Frontal cortex (tissue), 4 donors: ENCODE measurements around the gene CENPA. TPM values are rescaled to one million over a fixed set of nuclear protein-coding genes. Genes with fewer than 3 reads are reported as not detected.
"Not testable (repeated sequence)": the region's sequence is repeated elsewhere in the genome, so short reads cannot be mapped to it uniquely, and the experiment has no call there.

Experiments
- DNase-seq, 2 donors: peaks; one replicate each; pipeline ENCODE4 v3.0.0; 2012; ENCODE audit warnings: low spot score in 2 of 2
- FAIRE-seq: peaks from 2 replicates; lab custom pipeline; 2012; peaks lifted over from hg19 to GRCh38; lab: Jason Lieb, UNC
- total RNA-seq: library from RNA; depleted of rRNA; stranded (reverse); fragments of >200 nt; gene quantifications from one replicate; pipeline ENCODE4 v1.2.3, GENCODE V29; 2014
- donor health status: control.
- donor health status: control.
- donor health status: control.

Gene CENPA
- total RNA-seq, 1 donor from 2014 or later = 1.2 TPM

DNA sequence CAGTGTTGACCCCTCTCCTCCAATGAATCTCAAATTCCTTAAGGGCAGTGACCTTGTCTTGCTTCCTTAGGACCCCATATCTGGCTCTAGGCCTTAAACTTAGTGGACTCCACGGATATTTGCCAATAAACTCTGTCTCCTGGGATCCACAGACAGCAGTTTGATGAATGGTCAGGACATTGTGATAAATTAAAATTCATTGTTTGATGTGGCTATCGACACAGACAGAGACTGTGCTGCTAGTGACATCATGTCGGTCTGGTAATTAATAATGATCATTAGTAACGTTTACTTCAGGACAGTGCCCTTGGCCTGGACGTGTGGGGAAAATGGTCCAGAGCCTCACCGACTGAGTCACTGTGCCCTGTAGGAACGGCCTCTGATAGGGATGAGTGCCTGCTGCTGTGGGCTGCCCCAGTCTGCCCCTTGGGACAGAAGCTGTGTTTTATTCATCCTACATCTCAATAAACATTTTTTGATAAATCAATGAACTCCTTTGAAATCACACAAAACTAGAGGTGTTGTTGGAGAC lies 27.0 kb upstream of the CENPA start:
- FAIRE-seq (no peak), DNase-seq (no peak)

DNA sequence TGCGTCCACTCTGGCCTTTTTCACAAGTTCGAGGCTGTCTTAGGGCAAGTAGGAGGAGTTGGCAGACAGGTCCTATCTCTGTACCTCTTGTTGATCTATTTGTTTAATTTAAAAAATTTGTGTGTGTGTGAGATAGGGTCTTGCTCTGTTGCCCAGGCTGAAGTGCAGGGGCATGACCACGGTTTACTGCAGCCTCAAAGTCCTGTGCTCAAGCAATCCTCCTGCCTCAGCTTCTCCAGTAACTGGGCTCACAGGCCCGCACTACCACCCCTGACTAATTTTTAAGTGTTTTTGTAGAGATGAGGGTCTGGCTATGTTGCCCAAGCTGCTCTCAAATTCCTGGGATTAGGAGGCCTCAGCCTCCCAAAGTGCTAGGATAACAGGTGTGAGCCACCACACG lies 26.0 kb upstream of the CENPA start:
- DNase-seq (no peak), FAIRE-seq (no peak)

DNA sequence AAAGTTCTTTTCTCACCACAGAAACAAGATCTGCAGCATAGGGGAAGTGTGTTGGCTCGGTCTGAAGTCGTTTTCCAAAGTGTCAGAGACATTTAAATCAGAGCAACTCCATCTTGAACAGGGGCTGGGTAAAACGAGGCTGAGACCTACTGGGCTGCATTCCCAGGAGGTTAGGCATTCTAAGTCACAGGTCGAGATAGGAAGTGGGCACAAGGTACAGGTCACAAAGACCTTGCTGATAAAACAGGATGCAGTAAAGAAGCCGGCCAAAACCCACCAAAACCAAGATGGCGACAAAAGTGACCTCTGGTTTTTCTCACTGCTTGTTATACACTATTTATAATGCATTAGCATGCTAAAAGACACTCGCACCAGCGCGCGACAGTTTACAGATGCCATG lies 24.9 kb upstream of the CENPA start:
- DNase-seq, FAIRE-seq: not testable (repeated sequence)

DNA sequence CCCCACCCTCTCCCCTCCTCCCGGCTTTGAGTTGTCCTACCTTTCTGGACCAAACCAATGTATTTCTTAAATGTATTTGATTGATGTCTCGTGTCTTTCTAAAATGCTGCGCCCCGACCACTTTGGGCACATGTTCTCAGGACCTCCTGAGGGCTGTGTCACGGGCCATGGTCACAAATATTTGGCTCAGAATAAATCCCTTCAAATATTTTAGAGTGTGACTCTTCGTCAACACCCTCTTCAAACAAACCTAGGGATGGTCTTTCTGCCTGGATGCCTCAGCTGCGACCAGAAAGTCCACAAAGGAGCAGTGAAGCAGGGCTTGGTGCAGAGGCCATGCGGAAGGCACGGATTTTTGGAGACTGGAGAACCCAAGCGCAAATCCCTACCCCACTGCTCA lies 22.8 kb upstream of the CENPA start:
- FAIRE-seq (no peak), DNase-seq (no peak)

DNA sequence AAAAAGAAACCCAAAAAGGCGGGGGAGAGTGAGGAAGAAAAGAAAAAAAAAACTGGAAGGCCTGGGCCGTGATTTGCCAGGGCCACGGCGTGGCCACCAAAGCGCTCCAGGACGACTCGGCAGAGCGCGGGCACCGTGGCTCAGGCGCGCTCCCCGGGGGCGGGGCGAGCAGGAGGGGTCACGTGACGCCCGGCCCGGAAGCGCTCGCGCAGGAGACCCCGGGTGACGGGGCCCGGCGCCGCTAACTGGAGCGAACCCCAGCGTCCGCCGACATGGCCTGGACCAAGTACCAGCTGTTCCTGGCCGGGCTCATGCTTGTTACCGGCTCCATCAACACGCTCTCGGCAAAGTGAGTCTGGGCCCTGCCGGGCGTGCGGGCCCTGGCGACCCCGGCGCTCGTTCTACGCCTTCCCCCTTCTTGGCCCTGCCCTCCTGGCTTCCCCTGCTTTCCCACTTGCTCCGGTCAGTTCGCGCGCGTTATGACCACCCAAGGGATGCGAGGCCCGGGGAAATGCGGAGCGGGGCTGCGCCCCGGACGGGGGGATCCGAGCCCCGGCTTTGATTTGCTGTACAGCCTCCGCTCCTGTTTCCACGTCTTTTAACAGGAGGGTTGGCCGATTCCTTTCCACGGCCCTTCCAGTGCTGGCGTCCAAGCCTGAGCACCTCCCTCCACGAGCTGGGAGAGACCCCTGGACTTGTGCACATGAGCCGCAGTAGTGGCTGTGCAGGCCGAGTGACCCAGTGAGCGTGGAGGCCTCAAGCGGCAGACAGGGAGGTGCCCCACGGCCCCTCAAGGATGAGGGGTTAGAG lies 21.6 kb upstream of the CENPA start, which contains the start of gene SLC35F6:
Gene SLC35F6, plus strand, starts transcription at position 207 of the 810 bp plus-strand sequence. Its CDS starts 66 bp downstream, at position 273.
- FAIRE-seq = no peak
- peak; percentile 84 to 93 for DNase-seq

DNA sequence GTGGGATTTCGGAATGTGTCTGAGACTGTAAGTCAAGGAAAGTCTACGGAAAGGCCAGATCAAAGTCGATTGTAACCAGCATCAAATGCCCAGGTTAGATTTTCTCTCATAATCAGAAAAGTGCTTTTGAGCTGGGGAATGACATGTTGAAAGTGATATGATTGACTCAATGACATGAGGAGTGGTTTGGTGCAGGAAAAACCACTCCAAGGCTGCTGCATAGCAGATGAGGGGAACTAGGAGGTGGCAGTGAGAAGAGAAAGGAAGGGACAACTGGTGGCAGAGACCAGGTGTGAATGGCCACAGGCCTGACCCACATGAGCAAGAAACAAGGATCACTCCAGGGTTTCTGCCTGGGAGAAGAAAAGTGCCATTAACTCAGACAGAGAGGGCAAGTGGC lies 20.9 kb upstream of the CENPA start:
- FAIRE-seq (no peak), DNase-seq (no peak)

DNA sequence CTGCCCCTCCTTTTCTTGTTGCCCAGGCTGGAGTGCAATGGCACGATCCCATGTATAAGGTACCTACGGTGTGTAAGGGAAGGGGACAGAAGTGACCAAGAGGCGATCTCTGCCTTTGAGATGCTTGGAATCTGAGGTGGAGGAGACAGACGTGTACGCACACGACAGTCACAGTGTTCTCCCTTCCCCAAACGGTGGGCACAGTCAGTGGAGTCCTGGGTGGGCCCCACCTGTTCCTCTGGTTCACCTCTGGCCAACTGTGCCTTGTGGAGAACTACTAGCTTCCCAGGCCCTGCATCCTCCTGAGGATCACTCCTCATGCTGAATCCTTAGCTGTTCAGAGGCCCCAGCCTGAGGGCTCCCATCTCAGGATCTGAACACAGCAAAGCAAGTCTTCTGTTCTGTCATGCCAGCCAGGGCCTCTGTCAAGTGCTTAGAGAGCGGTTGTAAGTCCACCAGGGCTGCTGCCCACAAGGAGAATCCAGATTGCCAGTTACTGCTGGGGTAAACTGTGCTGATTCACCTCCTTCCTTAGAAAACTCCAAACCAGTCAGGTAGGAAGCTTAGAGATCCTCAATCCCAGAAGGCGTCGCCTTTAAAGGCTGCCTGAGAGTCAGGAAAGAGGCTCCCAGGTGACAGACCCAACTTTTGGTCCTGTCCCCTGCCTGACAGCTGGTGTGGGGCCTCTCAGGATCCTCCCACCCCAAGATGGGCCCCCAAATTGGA lies 20.2 kb upstream of the CENPA start:
- FAIRE-seq (no peak), DNase-seq (no peak)

DNA sequence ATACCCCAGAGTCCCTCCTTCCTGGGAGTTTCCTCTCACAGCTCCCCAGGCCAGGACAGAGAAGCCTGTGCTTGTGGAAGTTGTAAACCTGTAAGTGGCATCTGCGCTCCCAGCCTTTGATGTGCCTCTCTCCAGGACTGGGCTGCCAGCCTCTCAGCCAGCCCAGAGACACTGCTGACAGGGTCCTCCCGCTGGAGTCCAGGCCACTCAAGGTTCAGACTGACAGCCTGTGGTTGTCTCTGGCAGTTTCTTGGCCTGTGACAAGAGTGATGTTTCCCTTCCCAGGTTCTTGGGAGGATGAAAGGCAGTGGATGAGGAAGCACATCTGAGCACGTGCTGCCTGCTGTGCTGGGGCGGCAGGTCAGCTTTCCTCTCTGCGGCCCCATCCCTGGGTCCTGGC lies 18.7 kb upstream of the CENPA start:
- DNase-seq (no peak), FAIRE-seq (no peak)

DNA sequence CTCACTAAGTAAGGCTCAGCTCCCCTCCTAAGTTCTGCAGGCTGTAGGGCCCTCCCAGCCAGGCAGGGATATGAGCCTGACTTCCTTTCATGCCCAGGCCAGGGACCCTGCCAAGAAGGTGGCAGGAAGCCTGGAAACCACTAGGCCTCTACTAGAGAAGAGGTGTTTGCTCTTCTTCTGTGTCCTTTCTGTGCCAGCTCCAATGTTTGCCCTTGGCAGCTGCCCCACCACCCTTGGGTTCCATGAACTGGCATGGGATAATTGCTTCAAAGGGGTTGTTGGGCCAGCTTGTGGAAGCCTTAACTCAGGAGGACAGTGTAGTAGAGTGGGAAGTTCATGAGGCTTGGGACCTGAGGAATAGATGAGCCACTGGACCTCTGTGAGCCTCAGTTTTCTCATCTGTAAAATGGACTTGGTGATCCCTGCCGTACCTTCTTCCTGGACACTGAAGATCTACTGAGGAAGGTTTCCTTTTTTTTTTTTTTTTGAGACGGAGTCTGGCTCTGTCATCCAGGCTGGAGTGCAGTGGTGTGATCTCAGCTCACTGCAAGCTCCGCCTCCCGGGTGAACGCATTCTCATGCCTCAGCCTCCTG lies 17.9 kb upstream of the CENPA start:
- FAIRE-seq (no peak), DNase-seq (no peak)

DNA sequence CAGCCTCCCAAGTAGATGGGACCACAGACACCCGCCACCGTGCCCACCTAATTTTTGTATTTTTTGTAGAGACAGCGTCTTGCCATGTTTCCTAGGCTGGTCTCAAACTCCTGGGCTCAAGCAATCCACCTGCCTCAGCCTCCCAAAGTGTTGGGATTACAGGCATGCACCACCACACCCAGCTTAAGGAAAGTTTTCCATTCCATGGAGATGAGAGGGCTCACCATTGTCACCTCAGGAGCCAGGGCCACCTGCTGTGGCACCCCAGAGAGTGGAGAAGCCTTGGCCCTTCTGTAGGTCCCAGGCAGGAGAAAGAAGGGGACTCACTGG lies 17.1 kb upstream of the CENPA start:
- FAIRE-seq (no peak), DNase-seq (no peak)

DNA sequence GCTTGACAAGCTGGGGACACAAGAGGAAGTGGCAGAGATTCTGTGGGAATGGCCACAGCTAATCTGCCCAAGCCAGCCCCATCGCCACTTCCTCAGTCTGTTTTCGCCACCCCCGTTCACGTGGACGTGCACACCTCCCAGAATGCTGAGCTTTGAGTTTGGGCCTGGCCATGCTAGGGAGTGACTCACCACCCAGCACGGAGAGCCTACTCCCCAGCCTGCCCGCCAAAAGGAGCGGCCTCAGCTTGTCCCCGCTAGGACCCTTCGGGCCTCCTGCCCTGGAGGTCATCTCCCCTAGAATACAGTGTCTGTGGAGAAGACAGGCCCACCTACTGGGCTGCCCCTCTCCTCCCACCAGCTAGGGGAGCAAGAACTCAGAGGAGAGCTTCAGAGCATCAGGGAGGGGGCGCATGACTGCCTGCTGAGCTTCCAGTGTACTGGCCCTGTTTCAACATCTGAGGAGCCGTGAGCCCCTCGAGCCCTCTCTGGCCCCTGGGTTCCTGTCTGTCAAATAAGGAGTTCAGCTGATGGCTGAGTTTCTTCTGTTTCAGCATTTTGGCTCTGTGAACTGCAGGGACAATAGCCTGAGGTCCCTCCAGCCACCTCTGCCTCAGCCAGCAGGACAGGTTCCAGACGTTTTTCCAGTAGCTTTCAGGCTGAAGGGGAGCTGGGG lies 16.6 kb upstream of the CENPA start:
- DNase-seq (peak in 1 of 2 donors; percentile 54), FAIRE-seq (no peak)

DNA sequence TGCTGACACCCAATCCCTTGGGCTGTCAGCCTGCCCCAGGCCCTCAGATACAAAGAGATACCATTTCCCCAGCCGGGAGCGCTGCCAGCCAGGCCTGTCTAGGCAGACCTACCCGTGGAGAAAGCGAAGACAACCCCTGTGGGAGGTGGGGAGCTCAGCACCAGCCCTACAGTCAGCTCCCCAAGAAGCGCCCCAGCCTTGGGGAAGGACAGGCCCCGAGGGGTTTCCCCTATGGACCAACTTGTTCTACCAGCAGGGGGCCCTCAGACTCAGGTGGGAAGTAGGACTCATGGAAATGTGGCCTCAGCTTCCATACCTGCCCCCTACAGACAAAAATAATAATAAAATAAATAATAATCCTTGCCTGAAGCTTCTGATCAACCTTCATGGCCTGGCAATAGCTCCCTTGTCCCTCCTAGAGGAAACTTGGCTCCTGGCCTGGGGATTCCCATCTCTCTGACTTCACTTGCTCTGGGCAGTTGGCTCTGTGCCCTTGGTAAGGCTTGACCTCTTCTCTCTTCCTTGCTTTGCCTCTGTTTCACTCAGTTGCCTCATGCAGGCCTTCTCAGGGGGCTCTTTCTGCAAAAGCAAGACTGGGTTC lies 14.8 kb upstream of the CENPA start:
- DNase-seq (peak in 1 of 2 donors; percentile 43), FAIRE-seq (no peak)

DNA sequence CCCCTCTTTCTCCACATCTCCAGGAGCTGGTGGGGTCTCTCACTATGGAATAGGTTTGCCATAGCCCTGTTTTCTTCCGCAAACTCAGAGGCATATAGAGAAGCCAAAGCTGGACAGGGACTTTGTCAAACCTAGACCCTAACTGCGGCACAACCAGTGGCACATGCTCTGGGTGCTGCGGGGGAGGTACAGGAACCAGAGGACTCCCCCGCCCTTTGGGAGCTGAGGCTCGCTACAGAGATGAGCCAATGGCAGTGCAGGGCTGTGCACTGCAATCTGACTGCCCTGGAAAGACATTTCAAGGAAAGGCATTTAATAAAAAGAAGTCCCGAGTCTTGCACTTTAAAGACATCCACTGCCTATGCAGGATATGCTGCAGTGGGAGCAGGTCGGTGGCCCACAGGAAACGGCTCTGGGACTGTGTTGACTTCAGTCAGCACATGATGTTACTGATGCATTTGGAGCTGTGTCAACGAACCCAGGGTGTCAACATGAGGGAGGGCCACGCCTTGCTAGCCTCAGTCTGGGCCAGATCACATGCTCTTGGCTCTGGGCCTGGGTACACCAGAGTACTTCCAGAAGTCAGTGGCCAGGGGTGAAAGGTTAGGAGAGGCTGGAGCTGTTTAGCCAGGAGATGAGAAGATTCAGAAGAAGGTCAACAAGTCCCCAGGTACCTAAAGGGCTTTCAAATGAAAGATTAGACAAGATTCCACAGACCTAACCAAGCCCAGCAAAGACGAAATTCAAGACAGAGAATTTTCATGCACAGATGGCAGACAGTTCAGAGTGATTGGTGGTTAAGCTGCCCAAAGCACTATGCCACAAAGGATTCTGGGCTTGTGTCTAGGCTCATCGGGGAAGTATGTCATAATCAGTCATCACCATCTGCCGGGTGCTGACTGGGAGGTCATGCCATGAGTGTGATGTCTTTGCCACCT lies 13.5 kb upstream of the CENPA start:
- peak; percentile 44 to 50 for DNase-seq
- FAIRE-seq = no peak

DNA sequence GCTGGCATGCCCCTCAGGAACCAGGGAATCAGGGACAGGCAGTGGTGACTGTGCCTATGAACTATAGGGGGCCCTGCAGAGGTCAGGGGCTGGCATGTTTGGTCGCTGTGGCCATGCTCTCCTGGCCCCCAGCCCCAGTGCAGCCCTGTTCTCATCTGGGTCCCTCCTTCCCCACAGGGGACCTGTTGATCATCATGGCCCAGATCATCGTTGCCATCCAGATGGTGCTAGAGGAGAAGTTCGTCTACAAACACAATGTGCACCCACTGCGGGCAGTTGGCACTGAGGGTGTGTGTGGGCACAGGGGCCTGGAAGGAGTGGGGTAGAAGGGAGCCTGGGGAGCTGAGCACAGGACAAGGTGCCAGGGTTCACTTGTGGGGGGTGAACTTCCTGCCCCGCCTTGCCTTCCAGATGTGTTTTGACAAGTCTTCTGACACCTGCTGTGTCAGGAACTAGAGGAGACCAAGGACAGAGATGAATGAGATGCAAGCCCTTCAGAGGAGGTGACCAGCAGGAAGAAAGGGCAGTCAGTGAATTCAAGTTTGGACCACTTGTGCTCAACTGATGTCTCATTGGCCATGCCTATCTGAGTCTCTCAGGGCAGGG lies 9.6 kb upstream of the CENPA start:
- FAIRE-seq (no peak), DNase-seq (no peak)

DNA sequence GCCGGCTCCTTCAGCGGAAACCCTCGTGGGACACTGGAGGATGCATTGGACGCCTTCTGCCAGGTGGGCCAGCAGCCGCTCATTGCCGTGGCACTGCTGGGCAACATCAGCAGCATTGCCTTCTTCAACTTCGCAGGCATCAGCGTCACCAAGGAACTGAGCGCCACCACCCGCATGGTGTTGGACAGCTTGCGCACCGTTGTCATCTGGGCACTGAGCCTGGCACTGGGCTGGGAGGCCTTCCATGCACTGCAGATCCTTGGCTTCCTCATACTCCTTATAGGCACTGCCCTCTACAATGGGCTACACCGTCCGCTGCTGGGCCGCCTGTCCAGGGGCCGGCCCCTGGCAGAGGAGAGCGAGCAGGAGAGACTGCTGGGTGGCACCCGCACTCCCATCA lies 7.8 kb upstream of the CENPA start:
- FAIRE-seq = no peak
- DNase-seq = no peak

DNA sequence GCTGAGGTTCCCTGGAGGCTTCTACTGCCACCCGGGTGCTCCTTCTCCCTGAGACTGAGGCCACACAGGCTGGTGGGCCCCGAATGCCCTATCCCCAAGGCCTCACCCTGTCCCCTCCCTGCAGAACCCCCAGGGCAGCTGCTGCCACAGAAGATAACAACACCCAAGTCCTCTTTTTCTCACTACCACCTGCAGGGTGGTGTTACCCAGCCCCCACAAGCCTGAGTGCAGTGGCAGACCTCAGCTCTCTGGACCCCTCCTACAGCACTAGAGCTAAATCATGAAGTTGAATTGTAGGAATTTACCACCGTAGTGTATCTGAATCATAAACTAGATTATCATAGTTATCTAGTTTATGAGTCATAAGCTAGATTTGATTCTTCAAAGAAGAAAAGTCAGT lies 7.3 kb upstream of the CENPA start:
- no peak for FAIRE-seq
- DNase-seq = no peak

DNA sequence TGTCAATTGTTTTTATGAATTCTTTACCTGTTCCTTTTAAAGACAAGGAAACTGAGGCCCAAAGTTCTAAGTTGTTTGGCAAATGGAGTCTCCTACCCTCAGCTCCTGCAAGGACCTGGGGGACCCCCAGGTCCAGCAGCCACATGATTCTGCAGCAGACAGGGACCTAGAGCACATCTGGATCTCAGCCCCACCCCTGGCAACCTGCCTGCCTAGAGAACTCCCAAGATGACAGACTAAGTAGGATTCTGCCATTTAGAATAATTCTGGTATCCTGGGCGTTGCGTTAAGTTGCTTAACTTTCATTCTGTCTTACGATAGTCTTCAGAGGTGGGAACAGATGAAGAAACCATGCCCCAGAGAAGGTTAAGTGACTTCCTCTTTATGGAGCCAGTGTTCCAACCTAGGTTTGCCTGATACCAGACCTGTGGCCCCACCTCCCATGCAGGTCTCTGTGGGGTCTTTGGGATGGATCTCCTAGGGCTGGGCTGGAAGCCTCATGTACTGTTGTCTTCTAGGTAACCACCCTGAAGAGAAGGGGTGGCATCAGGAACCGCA lies 5.6 kb upstream of the CENPA start:
- DNase-seq (no peak), FAIRE-seq (no peak)
